ENCODE measurements around the gene KLHL29.
A peak's percentile ranks its signal among the peaks of the same experiment; 100 is the strongest.

KLHL29 gene

GRCh38 chr2:23411752-23412431 lies 26.9 kb downstream of the KLHL29 start:
- H3K4me3 ChIP-seq (ENCODE audit: low read depth, low read length), result no peak overlapping the region
- in situ Hi-C loops (cut with HindIII; ENCODE audit: low sequenced_read_pairs), result no loop called here
- DNase-seq (ENCODE audit: low read depth), result peak; percentile 67
- TF ChIP-seq CTCF (IDR thresholded peaks at IDR 0.05; ENCODE audit: low read depth, low read length, missing control alignments), result no peak

GRCh38 chr2:23412556-23413155 lies 27.7 kb downstream of the KLHL29 start:
- H3K4me3 ChIP-seq (ENCODE audit: low read depth, low read length), result no peak overlapping the region
- in situ Hi-C loops (cut with HindIII; ENCODE audit: low sequenced_read_pairs), result no loop called here
- no peak for TF ChIP-seq CTCF (IDR thresholded peaks at IDR 0.05; ENCODE audit: low read depth, low read length, missing control alignments)
- DNase-seq (ENCODE audit: low read depth), result peak; percentile 35

- H3K4me3 ChIP-seq (ENCODE audit: low read depth, low read length), result no peak overlapping the region
- TF ChIP-seq CTCF (IDR thresholded peaks at IDR 0.05; ENCODE audit: low read depth, low read length, missing control alignments), result no peak
- in situ Hi-C loops (cut with HindIII; ENCODE audit: low sequenced_read_pairs), result no loop called here
- DNase-seq (ENCODE audit: low read depth), result no peak
Measured at GRCh38 chr2:23413641-23414040, 28.7 kb downstream of the KLHL29 start.

GRCh38 chr2:23414106-23414505 lies 29.1 kb downstream of the KLHL29 start:
- DNase-seq (ENCODE audit: low read depth), result no peak
- in situ Hi-C loops (cut with HindIII; ENCODE audit: low sequenced_read_pairs), result no loop called here
- no peak for TF ChIP-seq CTCF (IDR thresholded peaks at IDR 0.05; ENCODE audit: low read depth, low read length, missing control alignments)
- H3K4me3 ChIP-seq (ENCODE audit: low read depth, low read length), result no peak overlapping the region

- peak; percentile 17 for TF ChIP-seq CTCF (IDR thresholded peaks at IDR 0.05; ENCODE audit: low read depth, low read length, missing control alignments)
Measured at GRCh38 chr2:23414871-23415270, 29.9 kb downstream of the KLHL29 start.

GRCh38 chr2:23417310-23417709 lies 32.3 kb downstream of the KLHL29 start:
- DNase-seq (ENCODE audit: low read depth), result no peak
- in situ Hi-C loops (cut with HindIII; ENCODE audit: low sequenced_read_pairs), result no loop called here
- TF ChIP-seq CTCF (IDR thresholded peaks at IDR 0.05; ENCODE audit: low read depth, low read length, missing control alignments), result no peak
- H3K4me3 ChIP-seq (ENCODE audit: low read depth, low read length), result no peak overlapping the region

More at GRCh38 chr2:23414871-23415270, 29.9 kb downstream of the KLHL29 start:
- no peak for DNase-seq (ENCODE audit: low read depth)
- in situ Hi-C loops (cut with HindIII; ENCODE audit: low sequenced_read_pairs), result no loop called here
- no peak overlapping the region for H3K4me3 ChIP-seq (ENCODE audit: low read depth, low read length)
